Urothelium cell line (cell line): ENCODE measurements around the gene MCM6.
"Not testable (repeated sequence)": the region's sequence is repeated elsewhere in the genome, so short reads cannot be mapped to it uniquely, and the experiment has no call there.

ENCODE experiments used
- DNase-seq: peaks from one replicate; pipeline ENCODE4 v3.0.0; 2011; ENCODE audit warnings: low spot score, mixed read lengths
- FAIRE-seq: peaks from 2 replicates; lab custom pipeline; 2011; peaks lifted over from hg19 to GRCh38; lab: Jason Lieb, UNC

Gene MCM6

DNA sequence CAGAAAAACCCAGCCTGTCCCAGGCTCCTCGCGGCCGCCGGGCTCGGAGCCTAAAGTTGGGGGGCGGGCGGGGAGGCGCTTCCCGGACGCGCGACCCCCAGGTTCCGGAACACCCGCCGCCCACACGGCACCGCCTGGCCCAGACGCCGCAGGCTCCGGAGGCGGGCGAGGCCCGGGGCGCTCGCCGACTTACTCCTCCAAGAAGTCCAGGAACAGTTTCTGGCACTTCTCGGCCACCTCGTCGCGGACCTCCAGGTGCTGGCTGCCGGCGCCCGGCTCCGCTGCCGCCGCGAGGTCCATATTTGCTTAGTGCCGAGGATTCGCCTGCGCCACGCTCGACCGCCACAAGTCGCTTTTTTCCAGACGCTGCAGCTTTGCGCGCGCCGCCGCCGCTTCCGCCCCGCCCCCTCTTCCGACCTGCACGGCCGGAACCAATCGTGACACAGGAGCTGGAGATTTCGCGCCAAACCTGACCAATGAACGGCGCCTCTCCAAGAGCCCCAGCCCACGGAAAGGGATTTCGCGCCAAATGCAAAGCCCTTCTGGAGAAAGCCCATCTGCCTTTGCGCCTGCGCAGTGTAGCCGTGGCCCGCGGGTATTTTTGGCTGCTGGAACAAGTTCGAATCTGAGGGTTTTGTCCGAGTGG, at the start of gene MCM6:
Gene MCM6 (minus strand): TSS at position 378 of the 646 bp plus-strand sequence. CDS start 78 bp downstream, at position 300.
- FAIRE-seq (no peak), DNase-seq (peak; percentile 98)

DNA sequence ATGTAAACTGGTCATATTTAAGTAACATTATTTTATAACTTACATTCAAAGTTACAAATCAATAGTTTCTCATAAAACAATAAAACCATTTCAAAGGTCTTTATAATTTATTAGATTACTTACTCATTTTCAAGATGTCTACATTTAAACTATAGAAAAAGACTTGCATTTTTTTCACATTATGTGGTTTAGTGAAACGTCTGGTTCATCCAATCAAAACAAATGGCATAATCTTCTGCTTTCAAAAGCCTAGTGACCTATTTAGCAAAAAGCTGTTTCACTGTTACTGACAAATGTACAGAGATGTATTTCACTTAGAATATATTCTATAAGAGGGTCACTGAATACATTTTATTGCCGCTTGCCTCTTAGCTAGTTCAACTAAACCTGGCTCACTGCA, 49.3 kb upstream of the MCM6 start:
- DNase-seq = no peak
- FAIRE-seq = no peak

DNA sequence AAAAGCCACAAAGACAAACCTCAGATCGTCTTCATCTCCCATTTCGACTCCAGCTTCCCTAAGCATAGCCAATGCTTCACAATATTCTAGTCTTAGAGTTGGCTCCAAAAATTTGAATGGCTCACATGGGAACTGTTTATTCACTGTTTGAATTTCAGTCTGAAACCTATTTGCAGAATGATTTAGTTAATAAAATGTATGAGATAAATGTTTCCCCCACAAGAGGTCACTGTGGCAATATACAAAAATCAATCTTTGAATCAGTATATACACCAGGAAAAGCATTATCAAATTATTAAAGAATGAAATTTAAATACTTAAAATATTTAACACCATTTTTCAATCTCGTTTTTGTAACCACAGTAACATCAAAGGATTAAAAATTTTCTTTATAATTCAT, 40.0 kb upstream of the MCM6 start:
- no peak for FAIRE-seq
- peak; percentile 10 for DNase-seq

DNA sequence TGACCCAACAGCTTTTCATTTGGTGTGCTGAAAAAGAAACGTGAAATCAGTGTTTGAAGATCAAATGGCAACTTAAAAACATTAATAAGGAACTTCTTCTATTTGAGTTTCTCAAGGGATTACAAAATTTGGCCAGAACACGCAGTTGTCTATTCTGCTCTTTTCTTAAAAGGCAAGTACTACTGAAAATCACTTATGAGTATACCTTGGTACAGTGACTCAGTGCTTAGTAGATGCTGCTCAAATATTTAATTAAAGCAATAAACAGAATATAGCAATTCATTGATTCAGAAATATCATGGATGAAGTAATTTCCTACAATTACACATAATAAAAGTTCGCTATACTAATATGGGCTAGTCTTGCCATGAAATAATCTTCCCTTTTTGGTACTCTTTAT, 38.2 kb upstream of the MCM6 start:
- DNase-seq (no peak), FAIRE-seq (no peak)

DNA sequence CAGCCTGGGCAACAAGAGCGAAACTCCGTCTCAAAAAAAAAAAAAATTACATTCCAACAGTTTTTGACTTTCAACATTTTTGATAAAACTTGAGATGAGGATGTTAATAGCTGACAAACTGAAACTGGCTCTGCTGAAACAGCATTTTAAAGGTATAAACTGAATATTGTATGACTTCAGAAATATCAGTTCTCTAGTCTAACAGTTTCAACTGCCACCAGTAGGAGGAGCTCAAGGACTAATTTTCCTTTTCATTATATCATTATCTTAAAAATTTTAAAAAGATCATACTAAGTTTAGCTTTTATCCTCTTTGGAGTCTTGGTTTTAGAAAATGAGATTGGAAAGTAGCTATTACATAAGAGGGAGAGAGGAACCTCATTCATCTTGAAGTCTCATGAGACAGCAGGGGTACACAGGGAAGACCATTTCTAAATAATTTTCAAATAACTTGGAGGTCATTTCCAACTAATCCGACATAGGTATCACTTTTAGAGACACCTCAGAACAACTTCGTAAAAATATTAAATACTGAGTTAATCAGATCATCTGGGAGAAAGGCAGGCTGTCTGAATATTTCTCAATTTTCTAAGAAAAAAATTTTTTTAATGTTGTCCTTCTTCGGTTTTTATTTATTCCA, 37.6 kb upstream of the MCM6 start:
- FAIRE-seq = no peak

DNA sequence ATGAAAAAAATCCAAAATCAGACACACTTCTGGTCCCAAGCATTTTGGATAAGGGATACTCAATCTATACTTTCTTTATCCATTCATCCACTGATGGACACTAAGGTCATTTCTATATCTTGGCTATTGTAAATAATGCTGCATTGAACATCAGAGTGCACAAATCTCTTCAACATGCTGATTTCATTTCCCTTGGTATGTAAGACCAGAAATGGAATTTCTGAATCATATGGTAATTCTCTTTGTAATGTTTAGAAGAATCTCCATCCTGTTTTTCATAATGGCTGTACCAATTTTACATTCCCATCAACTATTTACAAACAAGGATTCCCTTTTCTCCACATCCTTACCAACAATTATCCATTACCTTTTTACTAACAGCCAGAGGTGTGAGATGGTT, 33.7 kb upstream of the MCM6 start:
- FAIRE-seq (no peak), DNase-seq (no peak)

More for the DNA sequence above, 37.6 kb upstream of the MCM6 start:
- DNase-seq = peak; percentile 14

DNA sequence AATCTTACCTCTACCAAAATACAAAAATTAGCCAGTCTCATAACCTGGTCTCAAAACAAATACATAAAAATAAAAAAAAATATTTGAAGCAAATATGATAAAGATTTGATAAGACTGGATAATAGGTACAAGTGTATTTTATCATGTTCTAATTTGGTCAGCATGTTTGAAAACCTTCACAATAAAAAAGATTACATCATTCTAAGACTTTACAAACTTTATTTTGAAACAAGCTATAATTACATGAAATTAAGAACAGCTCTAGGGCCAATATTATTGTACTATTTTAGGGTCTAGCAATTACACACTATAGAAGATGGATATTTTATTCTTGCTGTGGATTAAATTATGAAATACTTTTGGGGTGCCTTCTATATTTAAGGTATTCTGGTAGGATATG, 29.4 kb upstream of the MCM6 start:
- DNase-seq (no peak), FAIRE-seq (no peak)

DNA sequence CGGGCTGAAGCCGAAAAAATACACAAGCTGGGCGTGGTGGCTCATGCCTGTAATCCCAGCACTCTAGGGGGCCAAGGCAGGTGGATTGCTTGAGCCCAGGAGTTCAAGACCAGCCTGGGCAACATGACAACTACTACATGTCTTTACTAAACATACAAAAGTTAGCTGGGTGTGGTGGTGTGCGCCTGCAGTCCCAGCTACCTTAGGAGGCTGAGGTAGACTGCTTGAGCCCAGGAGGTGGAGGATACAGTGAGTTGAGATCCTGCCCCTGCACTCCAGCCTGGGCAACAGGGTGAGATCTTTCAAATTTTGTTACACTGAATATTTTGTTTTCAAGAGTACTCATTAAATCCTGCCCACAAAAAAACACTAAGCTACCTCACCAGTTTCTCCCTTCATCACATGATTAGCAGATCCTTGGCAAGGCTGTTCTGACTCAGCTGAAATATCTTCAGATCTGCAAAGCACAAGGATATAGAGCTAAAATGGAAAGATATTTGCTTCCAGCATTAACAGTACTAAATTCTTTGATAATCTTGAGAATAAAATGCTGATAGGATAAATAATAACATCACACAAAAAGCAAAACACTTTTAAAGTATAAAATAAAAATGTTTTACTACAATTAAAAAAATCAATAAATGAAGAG, 28.2 kb upstream of the MCM6 start:
- no peak for DNase-seq
- no peak for FAIRE-seq

DNA sequence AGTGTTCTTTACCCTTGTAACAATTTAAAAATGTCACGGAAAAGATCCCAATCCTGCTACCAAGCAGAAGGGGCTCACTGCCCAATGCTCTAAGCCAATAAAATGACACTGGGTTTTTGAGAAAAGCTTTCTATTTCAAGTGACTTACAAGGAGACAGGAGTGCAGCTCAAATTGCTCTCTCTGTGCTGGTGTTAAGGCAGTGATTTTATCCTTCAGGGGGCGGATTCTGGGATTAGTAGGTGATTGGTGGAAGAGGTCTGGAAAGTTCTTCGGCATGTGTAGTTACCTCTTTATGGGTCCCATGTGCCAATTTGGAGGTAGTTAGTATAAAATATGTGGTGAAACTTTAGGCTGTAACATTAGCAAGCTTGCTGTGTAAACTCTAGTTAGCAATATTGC, 27.4 kb upstream of the MCM6 start:
- FAIRE-seq (no peak), DNase-seq (no peak)

DNA sequence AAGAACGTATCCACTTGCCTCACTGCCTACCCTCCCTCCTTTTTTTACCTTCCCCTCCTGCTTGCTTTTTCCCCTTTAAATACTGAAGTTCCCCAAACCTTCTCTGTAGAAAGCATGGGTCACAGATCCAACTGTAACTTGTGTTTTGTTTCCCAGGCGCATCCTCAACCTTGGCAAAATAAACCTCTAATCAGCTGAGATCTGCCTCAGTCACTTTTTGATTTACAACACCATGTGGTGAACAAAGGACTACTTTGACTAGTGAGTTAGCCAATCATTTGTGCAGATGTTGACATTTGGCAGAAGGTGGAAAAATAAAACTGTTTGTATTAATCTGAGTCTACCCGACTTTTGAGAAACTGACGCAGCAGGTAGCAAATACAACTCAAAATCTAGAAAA, 23.3 kb upstream of the MCM6 start:
- no peak for FAIRE-seq

DNA sequence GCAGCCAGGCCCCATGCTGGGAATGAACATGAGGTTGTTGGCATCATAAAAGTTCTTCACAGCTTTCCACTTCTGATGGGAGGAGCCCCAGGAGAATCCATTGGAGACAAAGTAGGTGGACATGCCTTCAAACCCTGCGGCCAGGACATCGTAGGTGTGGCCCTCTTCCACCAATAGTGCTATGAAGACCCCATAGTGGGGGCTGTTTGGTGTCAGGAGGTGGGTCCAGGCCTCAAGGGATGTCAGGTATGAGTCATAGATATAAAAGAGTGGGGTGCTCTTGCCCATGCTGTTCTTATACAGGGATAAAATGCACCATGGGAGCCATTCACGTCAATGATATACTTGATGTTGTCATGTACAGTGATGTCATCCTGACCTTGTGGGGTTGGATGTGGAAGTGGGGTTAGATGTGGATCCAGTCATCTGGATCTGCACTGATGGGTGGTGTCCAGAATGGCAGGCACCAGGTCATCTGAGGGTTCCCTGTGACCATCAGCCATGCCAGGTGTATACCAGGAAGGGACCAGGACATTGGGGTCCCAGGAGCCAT, 22.1 kb upstream of the MCM6 start:
- DNase-seq (no peak), FAIRE-seq (no peak)

More for the DNA sequence above, 23.3 kb upstream of the MCM6 start:
- no peak for DNase-seq

DNA sequence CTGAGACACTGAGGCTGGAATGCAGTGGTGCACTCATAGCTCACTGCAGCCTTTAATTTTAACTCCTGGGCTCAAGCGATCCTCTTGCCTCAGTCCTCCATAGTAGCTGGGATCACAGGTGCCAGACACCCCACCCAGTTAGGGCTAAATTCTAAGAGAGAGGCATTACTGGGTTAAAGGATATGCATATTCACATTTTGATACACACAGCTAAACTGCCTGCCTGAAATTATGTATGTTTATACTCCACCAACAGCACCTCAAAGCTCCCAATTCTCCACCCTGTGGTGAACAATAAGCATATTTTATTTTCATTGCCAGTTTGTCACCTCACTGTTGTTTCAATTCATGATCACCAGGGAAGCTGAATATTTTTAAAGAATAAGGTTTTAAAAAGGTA, 18.7 kb upstream of the MCM6 start:
- no peak for FAIRE-seq
- no peak for DNase-seq

DNA sequence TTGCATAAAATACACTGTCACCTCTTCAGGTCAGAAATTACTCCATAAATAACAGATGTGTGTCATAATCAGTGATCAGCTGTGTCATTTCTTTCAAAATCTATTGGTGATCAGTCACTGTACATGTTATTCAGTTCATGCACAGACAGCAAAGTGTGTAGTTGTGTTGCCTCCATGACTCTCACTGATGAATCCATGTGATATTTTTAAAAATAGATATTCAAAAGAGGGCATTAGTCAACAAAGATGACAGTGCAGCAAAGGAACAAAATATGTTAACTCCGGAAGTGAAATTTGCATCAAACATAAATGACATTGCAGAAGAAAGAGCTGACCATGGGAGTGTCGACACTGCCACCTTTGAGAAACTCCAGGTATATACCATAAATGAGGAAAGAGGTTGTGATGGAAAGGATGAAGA, 17.1 kb upstream of the MCM6 start:
- no peak for FAIRE-seq

DNA sequence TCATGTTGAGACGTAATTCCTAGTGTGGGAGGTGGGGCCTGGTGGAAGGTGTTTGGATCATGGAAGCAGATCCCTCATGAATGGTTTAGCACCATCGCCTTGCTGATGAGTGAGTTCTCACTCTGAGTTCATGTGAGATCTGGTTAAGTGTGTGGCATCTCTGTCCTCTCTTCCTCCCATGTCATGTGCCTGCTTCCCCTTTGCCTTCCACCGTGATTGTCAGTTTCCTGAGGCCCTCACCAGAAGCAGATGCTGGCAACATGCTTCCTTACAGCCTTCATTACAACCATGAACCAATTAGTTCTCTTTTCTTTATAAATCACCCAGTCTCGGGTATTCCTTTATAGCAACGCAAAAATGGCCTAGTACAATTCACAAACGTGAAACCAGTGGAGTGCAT, 14.6 kb upstream of the MCM6 start:
- FAIRE-seq = no peak

More for the DNA sequence above, 17.1 kb upstream of the MCM6 start:
- no peak for DNase-seq

DNA sequence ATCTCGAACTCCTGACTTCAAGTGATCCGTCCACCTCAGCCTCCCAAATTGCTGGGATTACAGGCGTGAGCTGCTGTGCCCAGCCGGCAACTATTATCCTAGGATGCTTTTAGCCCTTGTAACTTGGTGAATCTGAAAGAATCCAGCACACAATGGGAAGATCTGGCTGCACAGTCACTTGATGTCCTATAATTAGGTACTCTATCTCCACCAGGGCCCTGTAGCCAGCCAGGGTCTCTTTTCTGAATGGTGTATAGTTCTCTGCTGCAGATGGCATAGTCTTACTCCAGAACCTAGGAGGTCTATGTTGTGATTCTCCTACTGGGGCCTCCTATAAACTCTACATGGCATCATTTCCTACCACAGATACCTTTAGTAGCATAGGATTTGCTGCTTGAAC, 13.9 kb upstream of the MCM6 start:
- FAIRE-seq (no peak), DNase-seq (no peak)

More for the DNA sequence above, 14.6 kb upstream of the MCM6 start:
- no peak for DNase-seq

DNA sequence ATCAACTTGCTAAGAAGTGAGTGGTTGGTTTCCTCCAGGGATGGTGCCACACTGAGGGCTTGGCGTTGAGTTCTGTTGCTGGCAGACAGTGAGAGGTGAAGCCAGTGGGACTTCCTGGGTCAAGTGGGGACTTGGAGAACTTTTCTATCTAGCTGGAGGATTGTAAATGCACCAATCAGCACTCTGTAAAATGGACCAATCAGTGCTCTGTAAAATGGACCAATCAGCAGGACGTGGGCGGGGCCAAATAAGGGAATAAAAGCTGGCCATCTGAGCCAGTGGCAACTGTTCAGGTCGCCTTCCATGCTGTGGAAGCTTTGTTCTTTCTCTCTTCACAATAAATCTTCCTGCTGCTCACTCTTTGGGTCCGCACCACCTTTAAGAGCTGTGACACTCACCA, 12.3 kb upstream of the MCM6 start:
- not testable (repeated sequence) for DNase-seq, FAIRE-seq

DNA sequence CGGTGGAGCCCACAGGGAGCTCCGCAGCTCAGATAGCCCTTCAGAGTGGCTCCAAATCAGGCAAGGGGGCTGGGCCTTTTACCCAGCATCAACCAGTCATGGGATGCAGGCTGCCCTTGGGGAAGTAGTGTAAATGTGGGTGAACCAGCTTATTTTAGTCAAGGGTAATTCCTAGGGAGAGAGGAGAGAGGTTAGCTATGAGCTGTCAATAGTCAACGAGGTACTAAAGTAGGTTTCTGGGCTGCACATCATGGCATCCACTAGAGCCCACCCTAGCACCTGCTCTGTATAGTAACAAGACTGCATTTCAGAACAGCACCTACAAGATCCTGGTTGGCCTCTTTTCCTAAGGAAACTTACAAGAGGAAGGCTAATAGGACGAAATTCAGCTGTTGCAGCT, 9.5 kb upstream of the MCM6 start:
- FAIRE-seq (no peak), DNase-seq (no peak)

DNA sequence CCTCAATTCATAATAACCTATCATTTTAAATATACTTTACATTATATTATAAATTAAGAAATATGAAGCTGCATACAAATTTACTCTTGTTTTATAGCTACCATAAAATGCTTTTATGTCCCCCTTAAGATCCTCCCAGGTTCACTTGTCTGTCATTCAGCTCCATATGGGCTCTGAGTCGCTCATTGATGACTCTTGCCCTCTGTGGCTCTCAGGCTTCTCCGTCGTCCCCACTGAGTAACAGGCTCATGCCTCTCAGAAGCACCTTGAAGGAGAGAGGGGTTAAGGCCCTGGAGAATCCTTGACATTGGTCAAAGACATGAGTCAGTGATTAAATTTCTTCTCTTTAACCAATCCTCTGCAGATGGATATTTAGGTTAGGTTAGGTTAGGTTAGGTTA, 6.2 kb upstream of the MCM6 start:
- no peak for DNase-seq
- no peak for FAIRE-seq

DNA sequence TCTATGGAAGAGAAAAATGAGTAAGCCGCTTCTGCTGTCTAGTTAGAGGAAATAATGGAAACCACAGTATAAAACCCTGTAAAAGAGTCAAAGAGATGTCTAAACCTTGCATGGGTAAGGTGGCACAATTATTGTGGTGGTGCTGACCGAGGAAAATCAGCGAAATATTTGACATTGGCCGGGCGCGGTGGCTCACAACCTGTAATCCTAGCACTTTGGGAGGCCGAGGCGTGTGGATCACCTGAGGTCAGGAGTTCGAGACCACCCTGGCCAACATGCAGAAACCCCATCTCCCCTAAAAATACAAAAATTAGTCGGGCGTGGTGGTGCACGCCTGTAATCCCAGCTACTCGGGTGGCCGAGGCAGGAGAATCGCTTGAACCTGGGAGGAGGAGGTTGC, 527 bp upstream of the MCM6 start:
- DNase-seq, FAIRE-seq: not testable (repeated sequence)

DNA sequence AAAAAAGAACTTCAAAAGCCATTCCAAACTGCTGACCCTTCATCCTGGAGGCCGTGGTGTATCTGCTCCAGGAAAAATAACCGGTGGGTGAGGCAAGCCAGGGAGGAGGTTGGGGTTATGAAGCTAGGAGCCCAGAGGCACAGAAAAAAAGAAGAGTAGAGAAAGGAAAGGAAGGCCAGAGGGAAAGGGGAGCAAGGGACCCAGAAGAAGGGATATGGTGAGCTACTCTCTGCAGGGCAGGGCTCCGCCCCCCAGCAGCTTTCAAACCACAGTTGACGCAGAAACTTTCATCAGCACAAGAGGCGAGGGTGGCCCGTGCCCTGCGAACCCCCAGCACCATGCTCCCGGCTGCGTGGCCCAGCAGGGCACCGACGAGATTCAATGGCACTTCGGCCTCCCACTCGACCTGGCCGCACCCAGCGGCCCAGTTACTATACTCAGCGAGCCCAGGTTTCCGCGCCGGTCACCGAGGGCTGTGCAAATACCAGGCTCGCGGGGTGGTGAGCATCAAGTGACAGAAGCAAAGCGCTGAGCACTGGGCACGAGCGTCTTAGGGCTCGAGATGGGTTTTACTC, 665 bp downstream of the MCM6 start:
- DNase-seq = peak; percentile 53
- no peak for FAIRE-seq

DNA sequence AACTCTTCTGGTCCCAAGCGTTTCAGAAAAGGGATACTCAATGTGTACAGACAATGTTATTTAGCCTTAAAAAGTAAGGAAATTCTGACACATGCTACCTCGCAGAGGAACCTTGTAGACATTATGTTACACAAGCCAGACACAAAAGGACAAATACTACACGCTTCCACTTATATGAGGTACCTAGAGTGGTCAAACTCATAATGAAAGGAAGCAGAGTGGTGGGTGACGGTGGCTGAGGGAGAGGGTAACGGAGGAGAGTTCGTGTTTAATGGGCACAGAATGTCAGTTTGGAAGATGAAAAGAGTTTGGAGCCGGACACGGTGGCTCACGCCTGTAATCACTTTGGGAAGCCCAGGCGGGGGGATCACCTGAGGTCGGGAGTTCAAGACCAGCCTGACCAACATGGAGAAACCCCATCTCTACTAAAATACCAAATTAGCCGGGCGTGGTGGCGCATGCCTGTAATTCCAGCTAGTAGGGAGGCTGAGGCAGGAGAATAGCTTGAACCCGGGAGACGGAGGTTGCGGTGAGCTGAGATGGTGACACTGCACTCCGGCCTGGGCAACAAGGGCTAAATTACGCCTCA, 1.4 kb downstream of the MCM6 start:
- no peak for FAIRE-seq
- DNase-seq = no peak
